ENCODE results near the gene ALKBH5. TPM values are rescaled to one million over a fixed set of nuclear protein-coding genes. Genes with fewer than 3 reads are reported as not detected.

ALKBH5 gene
- total and polyA plus RNA-seq, 2 of the 8 experiments (the other 6 are each of a cell fraction or from before 2014, with no cell fraction given): 63.7 to 86.4 TPM

- TF ChIP-seq, protein P1, sequence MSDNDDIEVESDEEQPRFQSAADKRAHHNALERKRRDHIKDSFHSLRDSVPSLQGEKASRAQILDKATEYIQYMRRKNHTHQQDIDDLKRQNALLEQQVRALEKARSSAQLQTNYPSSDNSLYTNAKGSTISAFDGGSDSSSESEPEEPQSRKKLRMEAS (IDR thresholded peaks at IDR 0.05): no peak
- TF ChIP-seq KDM1A (IDR thresholded peaks at IDR 0.05; ENCODE audit: borderline replicate concordance, low read length) (no peak), GTF2F1 (IDR thresholded peaks at IDR 0.05; ENCODE audit: borderline replicate concordance, low read depth, low read length) (no peak), SIX5 (IDR thresholded peaks at IDR 0.05; ENCODE audit: low read depth, low read length) (no peak), FOSL1 (IDR thresholded peaks at IDR 0.05; ENCODE audit: insufficient read depth, low read depth, low read length) (no peak)
Measured at GRCh38 chr17:18187821-18188761, 4.5 kb downstream of the ALKBH5 start (continued).
